Bladder microvascular endothelial cell (primary cell): ENCODE measurements around the gene NEB. TPM values are rescaled to one million over a fixed set of nuclear protein-coding genes. Genes with fewer than 3 reads are reported as not detected.

Experiments used
- total RNA-seq: library from RNA; depleted of rRNA; stranded (reverse); fragments of >200 nt; gene quantifications from 2 replicates; pipeline ENCODE4 v1.2.3, GENCODE V29; 2014

The NEB gene, protein sequence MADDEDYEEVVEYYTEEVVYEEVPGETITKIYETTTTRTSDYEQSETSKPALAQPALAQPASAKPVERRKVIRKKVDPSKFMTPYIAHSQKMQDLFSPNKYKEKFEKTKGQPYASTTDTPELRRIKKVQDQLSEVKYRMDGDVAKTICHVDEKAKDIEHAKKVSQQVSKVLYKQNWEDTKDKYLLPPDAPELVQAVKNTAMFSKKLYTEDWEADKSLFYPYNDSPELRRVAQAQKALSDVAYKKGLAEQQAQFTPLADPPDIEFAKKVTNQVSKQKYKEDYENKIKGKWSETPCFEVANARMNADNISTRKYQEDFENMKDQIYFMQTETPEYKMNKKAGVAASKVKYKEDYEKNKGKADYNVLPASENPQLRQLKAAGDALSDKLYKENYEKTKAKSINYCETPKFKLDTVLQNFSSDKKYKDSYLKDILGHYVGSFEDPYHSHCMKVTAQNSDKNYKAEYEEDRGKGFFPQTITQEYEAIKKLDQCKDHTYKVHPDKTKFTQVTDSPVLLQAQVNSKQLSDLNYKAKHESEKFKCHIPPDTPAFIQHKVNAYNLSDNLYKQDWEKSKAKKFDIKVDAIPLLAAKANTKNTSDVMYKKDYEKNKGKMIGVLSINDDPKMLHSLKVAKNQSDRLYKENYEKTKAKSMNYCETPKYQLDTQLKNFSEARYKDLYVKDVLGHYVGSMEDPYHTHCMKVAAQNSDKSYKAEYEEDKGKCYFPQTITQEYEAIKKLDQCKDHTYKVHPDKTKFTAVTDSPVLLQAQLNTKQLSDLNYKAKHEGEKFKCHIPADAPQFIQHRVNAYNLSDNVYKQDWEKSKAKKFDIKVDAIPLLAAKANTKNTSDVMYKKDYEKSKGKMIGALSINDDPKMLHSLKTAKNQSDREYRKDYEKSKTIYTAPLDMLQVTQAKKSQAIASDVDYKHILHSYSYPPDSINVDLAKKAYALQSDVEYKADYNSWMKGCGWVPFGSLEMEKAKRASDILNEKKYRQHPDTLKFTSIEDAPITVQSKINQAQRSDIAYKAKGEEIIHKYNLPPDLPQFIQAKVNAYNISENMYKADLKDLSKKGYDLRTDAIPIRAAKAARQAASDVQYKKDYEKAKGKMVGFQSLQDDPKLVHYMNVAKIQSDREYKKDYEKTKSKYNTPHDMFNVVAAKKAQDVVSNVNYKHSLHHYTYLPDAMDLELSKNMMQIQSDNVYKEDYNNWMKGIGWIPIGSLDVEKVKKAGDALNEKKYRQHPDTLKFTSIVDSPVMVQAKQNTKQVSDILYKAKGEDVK (N-terminal part only)
- total RNA-seq, result 0.16 and 1.1 TPM in 2 replicates

DNA sequence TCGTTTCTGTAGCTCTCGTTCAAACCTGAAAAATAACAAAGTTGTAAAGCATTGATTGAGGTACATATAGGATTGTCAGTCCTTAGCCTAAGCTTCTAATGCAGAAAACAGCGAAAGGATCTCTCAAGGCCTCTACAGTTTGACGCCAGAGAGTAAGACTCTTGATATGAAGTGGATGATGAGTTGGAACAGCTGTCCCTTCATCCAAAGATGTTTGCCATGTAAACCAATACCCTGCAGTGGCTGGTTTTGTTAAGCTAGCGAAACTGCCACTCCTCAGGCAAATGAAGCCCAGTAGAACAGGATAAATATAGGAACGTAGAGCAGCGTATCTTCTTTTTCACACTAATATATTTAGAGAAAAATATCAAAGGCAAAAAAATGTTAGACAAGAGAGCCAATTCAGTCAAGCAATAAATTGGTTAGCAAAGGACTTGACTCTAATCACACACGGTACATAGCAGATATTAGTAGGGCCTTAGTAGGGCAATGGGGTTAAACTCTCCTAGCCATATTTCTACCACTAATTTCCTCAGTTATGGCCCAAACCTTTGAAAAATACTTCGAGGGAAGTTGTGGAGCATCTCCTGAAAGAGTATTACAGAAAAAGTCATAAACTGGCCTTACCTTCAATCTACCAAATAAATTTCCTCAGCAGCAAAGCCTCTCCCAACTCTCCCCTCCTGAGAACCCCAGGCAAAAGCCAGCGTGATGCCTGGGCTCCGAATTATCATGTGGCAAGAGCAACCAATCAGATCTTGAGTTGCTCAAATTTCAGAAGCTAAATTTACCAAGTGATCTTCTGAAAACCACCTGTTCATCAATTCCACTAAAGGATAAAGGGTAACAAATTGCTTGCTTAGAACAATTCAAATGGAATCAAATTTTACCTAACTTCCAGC lies at the start of gene NEB:
NEB (minus strand) TSS at position 706 of the 902 bp plus-strand sequence. CDS start 1,320 bp downstream, outside the sequence.

Other genes with a start within 250 kb of the NEB start
- gene ARL5A, start 93.9 kb upstream of the NEB start, total RNA-seq, result 29.6 and 168 TPM in 2 replicates